DOHH2 (cell line): ENCODE measurements around the gene SLC30A2.

ENCODE experiments used
- H3F3A ChIP-seq: fragments of 200-600 bp; sonication (generic), shearing (Covaris generic); 2 replicates; pipeline ENCODE4 v1.6.0; 2016; ENCODE audit warnings: antibody characterized with exemption, mild to moderate bottlenecking; ENCODE audit not compliant: control insufficient read depth, insufficient read depth
- H3K27ac ChIP-seq: fragments of 200-600 bp; sonication (generic); 2 replicates; pipeline ENCODE4 v1.5.1; 2014; ENCODE audit warnings: low read depth, mild to moderate bottlenecking, low read length, moderate library complexity
- H3K27me3 ChIP-seq: fragments of 200-600 bp; sonication (generic); 2 replicates; pipeline ENCODE4 v1.6.1; 2014; ENCODE audit warnings: mild to moderate bottlenecking, low read length, mixed read lengths; ENCODE audit not compliant: control insufficient read depth
- H3K36me3 ChIP-seq: fragments of 200-600 bp; sonication (generic); 2 replicates; pipeline ENCODE4 v1.6.1; 2014; ENCODE audit warnings: mild to moderate bottlenecking, low read length, moderate library complexity, mixed read lengths; ENCODE audit not compliant: control insufficient read depth
- H3K4me1 ChIP-seq: fragments of 200-600 bp; sonication (generic); 2 replicates; pipeline ENCODE4 v1.6.1; 2014; ENCODE audit warnings: mild to moderate bottlenecking, low read length, mixed read lengths; ENCODE audit not compliant: control insufficient read depth
- H3K4me2 ChIP-seq: fragments of 200-600 bp; sonication (generic); 2 replicates; pipeline ENCODE4 v1.6.0; 2014; ENCODE audit warnings: mild to moderate bottlenecking, low read length, moderate library complexity
- H3K4me3 ChIP-seq: fragments of 200-600 bp; sonication (generic); 2 replicates; pipeline ENCODE4 v1.5.1; 2014; ENCODE audit warnings: mild to moderate bottlenecking, low read length, mixed read lengths
- H3K79me2 ChIP-seq: fragments of 200-600 bp; sonication (generic); 2 replicates; pipeline ENCODE4 v1.6.1; 2014; ENCODE audit warnings: mild to moderate bottlenecking, low read length, mixed read lengths; ENCODE audit not compliant: control insufficient read depth
- H3K9me2 ChIP-seq: fragments of 200-600 bp; sonication (generic); replicated peaks from 2 replicates; pipeline ENCODE4 v1.6.1; 2014; ENCODE audit warnings: mild to moderate bottlenecking, low read length, mixed read lengths; ENCODE audit not compliant: control insufficient read depth
- H3K9me3 ChIP-seq: fragments of 200-600 bp; sonication (generic); 2 replicates; pipeline ENCODE4 v1.6.1; 2014; ENCODE audit warnings: antibody characterized with exemption, low read length, mixed read lengths; ENCODE audit not compliant: control insufficient read depth, insufficient read depth
- H4K20me1 ChIP-seq: fragments of 200-600 bp; sonication (generic); 2 replicates; pipeline ENCODE4 v1.6.0; 2014; ENCODE audit warnings: low read depth, mild to moderate bottlenecking, antibody characterized with exemption, low read length, moderate library complexity; ENCODE audit not compliant: control insufficient read depth, insufficient read depth
- EZH2phosphoT487 ChIP-seq: fragments of 200-600 bp; sonication (generic); IDR thresholded peaks from 2 replicates; pipeline ENCODE4 v1.6.1; 2017; ENCODE audit warnings: borderline replicate concordance, mild to moderate bottlenecking, antibody characterized with exemption, low read length, moderate library complexity, mixed read lengths
- TF ChIP-seq, protein P1 (sequence below): fragments of 200-600 bp; sonication (generic); IDR thresholded peaks from one replicate; pipeline ENCODE4 v1.5.1; 2014; ENCODE audit warnings: antibody characterized with exemption, mild to moderate bottlenecking, low read depth, low read length; ENCODE audit not compliant: poor library complexity, severe bottlenecking

SLC30A2 gene

GRCh38 chr1:25992689-25993171 is 53.2 kb downstream of the SLC30A2 start:
- peaks cover 12% of the 10 kb centered on the region for H3K4me1 ChIP-seq
- TF ChIP-seq EZH2phosphoT487: no peak
- TF ChIP-seq, protein P1, sequence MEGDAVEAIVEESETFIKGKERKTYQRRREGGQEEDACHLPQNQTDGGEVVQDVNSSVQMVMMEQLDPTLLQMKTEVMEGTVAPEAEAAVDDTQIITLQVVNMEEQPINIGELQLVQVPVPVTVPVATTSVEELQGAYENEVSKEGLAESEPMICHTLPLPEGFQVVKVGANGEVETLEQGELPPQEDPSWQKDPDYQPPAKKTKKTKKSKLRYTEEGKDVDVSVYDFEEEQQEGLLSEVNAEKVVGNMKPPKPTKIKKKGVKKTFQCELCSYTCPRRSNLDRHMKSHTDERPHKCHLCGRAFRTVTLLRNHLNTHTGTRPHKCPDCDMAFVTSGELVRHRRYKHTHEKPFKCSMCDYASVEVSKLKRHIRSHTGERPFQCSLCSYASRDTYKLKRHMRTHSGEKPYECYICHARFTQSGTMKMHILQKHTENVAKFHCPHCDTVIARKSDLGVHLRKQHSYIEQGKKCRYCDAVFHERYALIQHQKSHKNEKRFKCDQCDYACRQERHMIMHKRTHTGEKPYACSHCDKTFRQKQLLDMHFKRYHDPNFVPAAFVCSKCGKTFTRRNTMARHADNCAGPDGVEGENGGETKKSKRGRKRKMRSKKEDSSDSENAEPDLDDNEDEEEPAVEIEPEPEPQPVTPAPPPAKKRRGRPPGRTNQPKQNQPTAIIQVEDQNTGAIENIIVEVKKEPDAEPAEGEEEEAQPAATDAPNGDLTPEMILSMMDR: no peak
- no peak overlapping the region for H3K4me3 ChIP-seq
- no peaks in the 10 kb centered on the region for H3K9me3 ChIP-seq
- no peak overlapping the region for H3K4me2 ChIP-seq
- peaks cover 8% of the 10 kb centered on the region for H3K79me2 ChIP-seq
- 0 out of 2 replicates have a peak, but pooled peaks cover 4% of the 10 kb centered on the region for H3F3A ChIP-seq
- H3K27me3 ChIP-seq: no peaks in the 10 kb centered on the region
- no peaks in the 10 kb centered on the region for H3K9me2 ChIP-seq
- no peaks in the 10 kb centered on the region for H4K20me1 ChIP-seq
- no peak overlapping the region for H3K27ac ChIP-seq
- no peaks in the 10 kb centered on the region for H3K36me3 ChIP-seq

DNA sequence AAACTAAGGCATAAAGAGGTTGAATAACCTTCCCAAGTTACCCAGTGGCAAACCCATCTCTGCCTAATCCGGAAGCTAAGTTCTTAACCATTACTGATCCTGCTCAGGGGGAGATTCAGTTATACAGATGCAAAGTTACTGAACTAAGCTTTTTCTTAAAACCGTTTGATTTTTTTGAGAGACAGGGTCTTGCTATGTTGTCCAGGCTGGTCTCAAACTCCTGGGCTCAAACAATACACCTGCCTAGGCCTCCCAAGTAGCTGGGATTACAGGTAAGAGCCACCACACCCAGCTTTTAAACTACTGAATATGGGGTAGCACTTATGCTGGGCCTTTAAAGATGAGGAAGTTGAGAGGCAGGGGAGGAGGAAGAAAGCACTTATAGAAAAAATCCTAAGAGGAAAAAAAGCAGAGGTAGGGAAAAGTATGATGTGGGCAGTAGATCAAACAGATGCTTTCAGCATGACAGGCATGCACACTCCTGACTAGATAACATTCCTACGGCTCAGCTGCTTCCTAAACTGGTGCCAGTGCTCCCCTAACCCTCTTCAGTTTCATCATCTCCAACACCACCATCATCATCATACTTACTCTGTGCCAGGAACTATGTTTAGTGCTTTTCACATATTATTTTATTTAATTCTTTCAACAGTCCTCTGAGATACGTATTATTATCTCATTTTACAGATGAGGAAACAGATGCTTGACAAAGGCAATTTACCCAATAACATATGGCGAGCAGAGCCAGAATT is 53.8 kb downstream of the SLC30A2 start:
- Histone ChIP-seq H3K36me3 (no peaks in the 10 kb centered on the region), H3K9me2 (no peaks in the 10 kb centered on the region), H3K79me2 (peaks cover 4% of the 10 kb centered on the region), H3K4me1 (peaks cover 8% of the 10 kb centered on the region), H3K4me2 (no peak overlapping the region), H3F3A (0 out of 2 replicates have a peak, but pooled peaks cover 4% of the 10 kb centered on the region), H4K20me1 (no peaks in the 10 kb centered on the region), H3K4me3 (no peak overlapping the region), H3K27ac (no peak overlapping the region), H3K27me3 (no peaks in the 10 kb centered on the region), H3K9me3 (no peaks in the 10 kb centered on the region)
- no peak for TF ChIP-seq EZH2phosphoT487
- TF ChIP-seq, protein P1: no peak

GRCh38 chr1:25990702-25991395 is 55.1 kb downstream of the SLC30A2 start:
- H3K27ac ChIP-seq: no peak overlapping the region

More at GRCh38 chr1:25990702-25991395, 55.1 kb downstream of the SLC30A2 start:
- Histone ChIP-seq H3K4me2 (no peak overlapping the region), H3K79me2 (no peaks in the 10 kb centered on the region), H3K4me1 (no peaks in the 10 kb centered on the region), H3K36me3 (no peaks in the 10 kb centered on the region), H3F3A (0 out of 2 replicates have a peak, but pooled peaks cover 2% of the 10 kb centered on the region), H3K4me3 (no peak overlapping the region), H3K9me2 (no peaks in the 10 kb centered on the region), H4K20me1 (no peaks in the 10 kb centered on the region), H3K27me3 (no peaks in the 10 kb centered on the region), H3K9me3 (no peaks in the 10 kb centered on the region)
- TF ChIP-seq EZH2phosphoT487: no peak
- TF ChIP-seq, protein P1: no peak
